HG02852 (cell line): ENCODE measurements around the gene ZSCAN32.

Source experiments
- ATAC-seq: cut with Tn5 transposase; IDR thresholded peaks from one replicate; pipeline ENCODE4 v1.9.1; 2021; ENCODE audit warnings: mild to moderate bottlenecking, moderate library complexity; ENCODE audit not compliant: unreplicated experiment

Gene ZSCAN32

DNA sequence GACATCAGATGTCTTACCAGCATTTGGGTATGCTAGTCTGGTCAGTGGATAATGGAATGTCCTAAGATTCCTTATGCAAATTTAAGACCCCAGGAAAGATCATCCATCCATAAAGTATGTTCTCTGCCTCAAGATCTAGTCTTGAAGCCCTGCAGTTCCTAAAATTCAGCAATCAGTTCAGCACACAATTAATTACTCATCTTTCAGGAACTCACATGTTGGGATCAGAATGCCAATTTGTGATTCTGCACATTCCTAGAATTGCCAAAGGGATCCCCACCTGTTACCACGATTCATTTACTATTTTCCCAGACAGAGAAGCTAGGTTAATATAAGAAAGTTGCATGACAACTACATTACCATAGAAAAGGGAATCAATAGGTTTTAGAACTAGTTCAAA is 41.9 kb downstream of the ZSCAN32 start:
- ATAC-seq, result no peak

- no peak for ATAC-seq
Measured at GRCh38 chr16:3356118-3356517, 44.7 kb downstream of the ZSCAN32 start.

GRCh38 chr16:3355589-3355988 is 45.2 kb downstream of the ZSCAN32 start, which contains the start of gene OR2C1:
OR2C1 (plus strand) TSS chr16:3355889; CDS start chr16:3355941, 52 bp downstream.
- no peak for ATAC-seq

DNA sequence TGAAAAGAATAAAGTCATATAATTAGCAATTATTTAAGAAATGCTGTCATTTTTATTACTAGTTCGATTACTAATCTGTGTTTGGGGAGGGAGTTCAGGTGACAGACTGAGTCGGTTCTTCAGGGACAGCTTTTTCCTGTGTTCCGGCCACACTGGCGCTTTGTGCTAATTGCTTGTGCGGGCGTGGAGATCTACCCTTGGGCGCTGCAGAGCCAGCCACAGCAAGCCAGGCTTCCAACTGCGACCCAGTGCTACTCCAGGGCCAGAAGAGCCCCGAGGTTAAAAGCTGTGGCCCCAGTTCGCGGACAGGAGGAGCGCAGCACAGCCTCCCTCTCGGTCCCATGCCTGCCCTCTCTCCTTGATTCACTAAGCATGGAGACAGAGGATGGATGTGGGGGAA is 51.6 kb downstream of the ZSCAN32 start:
- ATAC-seq, result no peak

DNA sequence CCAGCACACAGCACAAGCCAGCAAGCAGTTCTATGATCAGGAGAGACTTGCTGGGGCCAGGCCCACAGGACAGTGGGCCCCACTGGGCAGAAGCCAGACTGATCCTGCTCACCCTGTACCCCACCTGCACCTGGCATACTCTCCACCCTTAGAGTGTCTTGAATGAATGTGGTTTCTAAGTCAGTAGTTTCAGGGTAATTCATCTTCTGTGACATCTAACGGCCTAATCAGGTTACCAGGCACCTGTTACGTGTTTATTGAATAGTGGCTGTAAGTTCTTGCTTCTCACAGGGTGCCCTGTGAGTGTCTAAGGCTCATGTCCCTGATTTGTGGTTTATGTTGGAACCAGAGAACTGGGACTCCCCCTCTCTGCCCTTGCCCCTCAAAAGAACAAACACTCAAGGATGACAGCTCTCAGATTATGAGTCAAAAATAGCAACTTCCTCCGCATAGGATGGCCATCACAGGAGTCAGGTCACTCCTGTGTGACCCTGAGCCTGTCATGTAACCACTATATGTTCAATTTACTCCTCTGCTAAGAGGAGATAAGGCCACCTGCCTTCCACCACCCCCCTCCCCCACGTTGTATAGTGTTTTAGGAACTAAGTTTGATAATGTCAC is 52.1 kb downstream of the ZSCAN32 start:
- no peak for ATAC-seq

DNA sequence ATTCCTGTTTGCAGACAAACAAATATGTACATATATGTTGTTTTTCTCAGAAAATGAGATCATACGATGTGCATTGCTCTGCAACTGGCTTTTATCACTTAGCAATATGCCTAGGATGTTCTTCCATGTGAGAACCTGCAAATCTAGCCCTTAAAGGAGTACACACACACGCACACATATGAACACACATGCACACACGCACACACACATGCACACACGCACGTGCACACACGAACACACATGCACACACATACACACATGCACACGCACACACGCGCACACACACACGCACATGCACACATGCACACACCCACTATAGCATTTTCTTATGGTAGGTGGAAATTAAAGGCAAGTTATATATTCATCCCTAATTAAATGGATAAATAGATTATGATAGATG is 53.2 kb downstream of the ZSCAN32 start:
- ATAC-seq, result no peak

DNA sequence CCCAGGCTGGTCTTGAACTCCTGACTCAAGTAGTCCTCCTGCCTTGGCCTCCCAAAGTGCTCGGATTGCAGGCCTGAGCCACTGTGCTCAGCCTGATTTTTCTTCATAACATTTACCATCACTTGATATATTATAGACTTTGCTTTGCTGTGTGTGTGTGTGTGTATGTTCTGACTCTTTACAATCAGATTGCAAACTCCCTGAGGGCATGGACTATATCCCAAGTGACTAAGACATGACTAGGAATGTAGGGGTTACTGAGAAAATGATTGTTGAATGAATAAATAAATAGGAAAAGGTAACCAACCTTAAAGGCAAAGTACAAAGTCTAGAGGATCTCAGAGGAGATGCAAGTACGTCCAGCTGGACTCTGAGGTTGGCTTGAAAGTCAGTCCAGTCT is 54.8 kb downstream of the ZSCAN32 start:
- ATAC-seq, result no peak
